ENCODE measurements around the gene ZGRF1.

- TF ChIP-seq CTCF (IDR thresholded peaks at IDR 0.05; ENCODE audit: low read length) (no peak), EZH2 (optimal IDR thresholded peaks at IDR 0.05; ENCODE audit: low read depth, low read length) (no peak), EZH2phosphoT487 (IDR thresholded peaks at IDR 0.05; ENCODE audit: low read length) (no peak)
These were observed 127.2 kb downstream of the ZGRF1 start for GRCh38 chr4:112509243-112510141.
